Measurements from ENCODE around the gene SPSB1.

SPSB1 gene

DNA sequence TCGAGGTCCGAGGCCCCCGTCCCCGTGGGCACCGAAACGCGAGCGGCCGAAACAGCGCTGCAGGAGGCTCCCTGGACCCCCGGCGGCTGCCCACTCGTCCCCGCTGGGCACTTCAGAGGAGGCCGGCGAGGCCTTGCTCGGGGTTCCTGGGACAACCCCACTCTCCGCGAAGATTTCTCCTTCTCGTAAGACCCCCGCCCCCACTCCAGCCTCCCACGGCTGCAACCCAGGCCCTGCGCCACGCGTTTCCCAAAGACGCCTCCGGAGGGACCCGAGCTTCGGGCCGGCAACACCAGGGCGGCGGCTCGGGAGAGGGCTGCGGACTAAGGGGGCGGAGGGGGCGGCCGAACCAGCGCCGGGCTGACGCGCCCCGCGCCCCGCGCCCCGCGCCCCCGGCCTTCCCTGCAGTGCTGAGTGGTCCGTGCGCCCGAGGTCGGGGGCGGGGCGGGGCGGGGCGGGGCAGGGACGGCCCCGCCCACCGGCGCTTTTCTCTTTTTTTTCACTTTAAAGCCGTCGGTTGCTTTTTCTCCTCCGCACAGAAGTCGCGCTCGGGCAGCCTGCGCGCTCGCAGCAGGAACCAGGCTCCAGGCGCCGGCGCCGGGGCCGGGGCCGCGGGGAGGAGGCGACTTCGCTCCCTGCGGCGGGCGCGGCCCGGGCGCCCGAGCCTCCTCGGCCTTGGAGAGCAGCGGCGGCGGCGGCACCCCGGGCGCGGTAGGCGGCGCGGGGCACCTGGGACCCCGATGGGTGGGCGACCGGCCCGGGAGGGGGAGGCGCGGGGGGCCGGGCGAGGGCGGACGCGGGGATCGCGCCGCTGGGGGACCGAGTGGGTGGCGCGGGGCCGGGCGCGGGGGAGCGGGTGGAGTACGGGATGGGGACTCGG is at the start of gene SPSB1:
Gene SPSB1 (plus strand): TSS at position 534 of the 880 bp plus-strand sequence. CDS start 62,998 bp downstream, outside the sequence.
- peak; percentile 85 for DNase-seq (ENCODE audit: low read depth)
- H3K4me3 ChIP-seq (ENCODE audit: low read depth, low read length): peak within 1 kb of the TSS; percentile 73
- TF ChIP-seq CTCF (conservative IDR thresholded peaks at IDR 0.05; ENCODE audit: low read depth, low read length): no peak

DNA sequence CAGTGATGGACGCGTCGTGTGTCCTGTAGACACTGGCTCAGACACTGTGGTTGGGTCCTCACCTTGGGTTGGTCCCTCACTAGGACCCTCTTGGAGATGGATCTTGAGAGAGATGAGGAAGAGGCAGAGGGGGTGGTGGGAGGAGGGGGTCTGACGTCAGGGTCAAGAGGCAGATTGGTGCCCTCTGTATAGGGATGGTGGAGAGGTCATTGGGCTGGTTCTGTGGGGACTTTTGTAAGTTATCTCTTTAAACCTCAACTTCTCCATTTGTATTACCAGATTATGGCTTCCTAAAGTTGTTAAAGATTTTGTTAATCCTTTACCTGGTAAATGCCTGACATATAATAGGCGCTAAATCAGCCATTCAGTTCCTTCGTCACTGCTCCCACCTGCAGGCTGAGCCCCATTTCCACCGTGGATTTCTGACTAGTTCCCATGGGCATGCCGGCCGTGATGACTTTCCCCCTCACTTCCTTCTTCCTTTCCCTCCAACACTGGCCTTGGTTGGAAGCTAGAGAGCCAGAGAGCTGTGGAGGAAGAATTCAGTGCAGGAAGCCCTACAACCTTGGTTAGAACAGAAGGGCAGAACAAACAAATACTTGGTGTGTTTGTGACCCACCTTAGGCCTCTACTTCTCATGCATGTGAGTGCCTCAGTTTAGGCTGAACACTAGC is 49.5 kb upstream of the SPSB1 start:
- TF ChIP-seq CTCF (conservative IDR thresholded peaks at IDR 0.05; ENCODE audit: low read depth, low read length): no peak
- no peak overlapping the region for H3K4me3 ChIP-seq (ENCODE audit: low read depth, low read length)
- DNase-seq (ENCODE audit: low read depth): no peak

GRCh38 chr1:9244501-9245229 is 48.0 kb upstream of the SPSB1 start:
- H3K4me3 ChIP-seq (ENCODE audit: low read depth, low read length): no peak overlapping the region
- TF ChIP-seq CTCF (conservative IDR thresholded peaks at IDR 0.05; ENCODE audit: low read depth, low read length): no peak
- DNase-seq (ENCODE audit: low read depth): peak; percentile 83

DNA sequence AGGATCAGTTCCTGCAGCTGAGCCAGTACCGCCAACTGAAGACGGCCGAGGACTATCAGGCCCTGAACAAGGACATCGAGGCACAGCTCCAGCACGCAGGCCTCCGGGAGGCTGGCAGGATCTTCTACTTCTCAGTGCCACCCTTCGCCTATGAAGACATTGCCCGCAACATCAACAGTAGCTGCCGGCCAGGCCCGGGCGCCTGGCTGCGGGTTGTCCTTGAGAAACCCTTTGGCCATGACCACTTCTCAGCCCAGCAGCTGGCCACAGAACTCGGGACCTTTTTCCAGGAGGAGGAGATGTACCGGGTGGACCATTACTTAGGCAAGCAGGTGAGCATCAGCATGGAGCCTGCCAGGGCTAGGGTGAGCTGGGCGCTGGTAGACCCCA is 47.5 kb upstream of the SPSB1 start:
- no peak overlapping the region for H3K4me3 ChIP-seq (ENCODE audit: low read depth, low read length)
- TF ChIP-seq CTCF (conservative IDR thresholded peaks at IDR 0.05; ENCODE audit: low read depth, low read length): no peak
- no peak for DNase-seq (ENCODE audit: low read depth)

GRCh38 chr1:9245661-9246060 is 47.0 kb upstream of the SPSB1 start:
- TF ChIP-seq CTCF (conservative IDR thresholded peaks at IDR 0.05; ENCODE audit: low read depth, low read length): no peak
- H3K4me3 ChIP-seq (ENCODE audit: low read depth, low read length): no peak overlapping the region
- DNase-seq (ENCODE audit: low read depth): no peak

GRCh38 chr1:9246215-9246614 is 46.5 kb upstream of the SPSB1 start:
- DNase-seq (ENCODE audit: low read depth): no peak
- no peak overlapping the region for H3K4me3 ChIP-seq (ENCODE audit: low read depth, low read length)
- TF ChIP-seq CTCF (conservative IDR thresholded peaks at IDR 0.05; ENCODE audit: low read depth, low read length): no peak
